WTC11 (cell line): ENCODE data around the gene DGCR8. TPM values are rescaled to one million over a fixed set of nuclear protein-coding genes. Genes with fewer than 3 reads are reported as not detected.

Experiments used
- AR ChIP-seq: fragments of 250-450 bp; sonication (Bioruptor Pico); IDR thresholded peaks from 2 replicates; pipeline ENCODE4 v1.9.0; 2021; ENCODE audit warnings: mild to moderate bottlenecking
- ARID4B ChIP-seq: sonication (generic); formaldehyde crosslinking; IDR thresholded peaks from 2 replicates; pipeline ENCODE4 v1.8.0; 2023; ENCODE audit warnings: missing genetic modification reagents, mild to moderate bottlenecking, borderline replicate concordance
- ATF3 ChIP-seq: sonication (generic); formaldehyde crosslinking; conservative IDR thresholded peaks from 2 replicates; pipeline ENCODE4 v1.8.1; 2022; ENCODE audit warnings: mild to moderate bottlenecking, missing genetic modification reagents
- CBFB ChIP-seq: sonication (generic); formaldehyde crosslinking; IDR thresholded peaks from 2 replicates; pipeline ENCODE4 v1.8.1; 2022; ENCODE audit warnings: mild to moderate bottlenecking, low read depth, missing genetic modification reagents
- CDX4 ChIP-seq: fragments of 250-450 bp; sonication (Bioruptor Pico); IDR thresholded peaks from 2 replicates; pipeline ENCODE4 v1.9.0; 2021; ENCODE audit warnings: moderate library complexity, mild to moderate bottlenecking, inconsistent platforms, borderline replicate concordance
- EMX1 ChIP-seq: fragments of 250-450 bp; sonication (Bioruptor Pico); IDR thresholded peaks from 2 replicates; pipeline ENCODE4 v1.8.0; 2021; ENCODE audit warnings: mild to moderate bottlenecking
- JUN ChIP-seq: sonication (generic); formaldehyde crosslinking; IDR thresholded peaks from 2 replicates; pipeline ENCODE4 v1.8.0; 2023; ENCODE audit warnings: mild to moderate bottlenecking, missing genetic modification reagents
- NR2C2 ChIP-seq: sonication (generic); formaldehyde crosslinking; IDR thresholded peaks from 2 replicates; pipeline ENCODE4 v1.8.0; 2022; ENCODE audit warnings: mild to moderate bottlenecking, missing genetic modification reagents
- OVOL2 ChIP-seq: fragments of 250-450 bp; sonication (Bioruptor Pico); IDR thresholded peaks from 2 replicates; pipeline ENCODE4 v1.9.0; 2021; ENCODE audit warnings: mild to moderate bottlenecking, borderline replicate concordance
- RELA ChIP-seq: sonication (generic); formaldehyde crosslinking; IDR thresholded peaks from 2 replicates; pipeline ENCODE4 v1.8.1; 2022; ENCODE audit warnings: missing genetic modification reagents, mild to moderate bottlenecking, borderline replicate concordance
- RORB ChIP-seq: fragments of 250-450 bp; sonication (Bioruptor Pico); IDR thresholded peaks from 2 replicates; pipeline ENCODE4 v1.9.0; 2021; ENCODE audit warnings: mild to moderate bottlenecking
- SMAD3 ChIP-seq: sonication (generic); formaldehyde crosslinking; IDR thresholded peaks from 2 replicates; pipeline ENCODE4 v1.8.0; 2022; ENCODE audit warnings: missing genetic modification reagents, mild to moderate bottlenecking, borderline replicate concordance
- STAT6 ChIP-seq: sonication (generic); formaldehyde crosslinking; conservative IDR thresholded peaks from 2 replicates; pipeline ENCODE4 v1.8.1; 2023; ENCODE audit warnings: mild to moderate bottlenecking, low read depth, missing genetic modification reagents, moderate library complexity
- ZBTB43 ChIP-seq: sonication (generic); formaldehyde crosslinking; IDR thresholded peaks from 2 replicates; pipeline ENCODE4 v1.8.1; 2023; ENCODE audit warnings: mild to moderate bottlenecking, missing genetic modification reagents
- ZNF232 ChIP-seq: sonication (generic); formaldehyde crosslinking; IDR thresholded peaks from 2 replicates; pipeline ENCODE4 v1.8.0; 2022; ENCODE audit warnings: mild to moderate bottlenecking, missing genetic modification reagents
- ZNF263 ChIP-seq: sonication (generic); formaldehyde crosslinking; IDR thresholded peaks from 2 replicates; pipeline ENCODE4 v1.8.1; 2022; ENCODE audit warnings: low read depth, mild to moderate bottlenecking, moderate library complexity, missing genetic modification reagents
- ZNF281 ChIP-seq: sonication (generic); formaldehyde crosslinking; IDR thresholded peaks from 2 replicates; pipeline ENCODE4 v1.8.0; 2023; ENCODE audit warnings: mild to moderate bottlenecking, missing genetic modification reagents
- ZNF396 ChIP-seq: fragments of 250-450 bp; sonication (Bioruptor Pico); IDR thresholded peaks from 2 replicates; pipeline ENCODE4 v1.8.0; 2021; ENCODE audit warnings: mild to moderate bottlenecking, moderate library complexity, borderline replicate concordance
- ZNF512 ChIP-seq: sonication (generic); formaldehyde crosslinking; IDR thresholded peaks from 2 replicates; pipeline ENCODE4 v1.8.1; 2022; ENCODE audit warnings: missing genetic modification reagents, borderline replicate concordance
- total RNA-seq: library from RNA; stranded (reverse); gene quantifications from 3 replicates; pipeline ENCODE4 v1.2.3, GENCODE V29; 2021

DGCR8 gene
- total RNA-seq, 1 experiment from 2014 or later = 55.0 TPM

- TF ChIP-seq AR (no peak), NR2C2 (peak; percentile 96), STAT6 (CRISPR knock-in tag) (no peak), ZBTB43 (CRISPR knock-in tag) (peak; percentile 56; the same call in 1 of the 2 replicates), CDX4 (CRISPR knock-in tag) (no peak), ZNF396 (CRISPR knock-in tag) (no peak), CBFB (CRISPR knock-in tag) (no peak), RELA (CRISPR knock-in tag) (0 out of 2 replicates have a peak, but pooled peaks have one; percentile 18), JUN (CRISPR knock-in tag) (no peak), ARID4B (CRISPR knock-in tag) (peak; percentile 87; the same call in 1 of the 2 replicates), ZNF263 (CRISPR knock-in tag) (no peak), EMX1 (CRISPR knock-in tag) (no peak), RORB (CRISPR knock-in tag) (no peak), ZNF281 (CRISPR knock-in tag) (0 out of 2 replicates have a peak, but pooled peaks have one; percentile 21), ATF3 (CRISPR knock-in tag) (no peak), ZNF512 (no peak), OVOL2 (CRISPR knock-in tag) (no peak), SMAD3 (CRISPR knock-in tag) (peak; percentile 65; the same call in 1 of the 2 replicates), ZNF232 (CRISPR knock-in tag) (0 out of 2 replicates have a peak, but pooled peaks have one; percentile 52)
Measured at GRCh38 chr22:20116951-20117632, 37.1 kb downstream of the DGCR8 start, which contains the start of gene TRMT2A (continued).
